Loucy (cell line): Measurements from ENCODE around the gene HSPA4L.

ENCODE experiments used
- H2AFZ ChIP-seq: fragments of 200-600 bp; sonication (generic); 2 replicates; pipeline ENCODE4 v1.6.0; 2016; ENCODE audit warnings: antibody characterized with exemption, mild to moderate bottlenecking, low read length, moderate library complexity
- H3F3A ChIP-seq: fragments of 200-600 bp; 2 replicates; pipeline ENCODE4 v1.6.0; 2016; ENCODE audit warnings: antibody characterized with exemption, low read depth, mild to moderate bottlenecking
- H3K27me3 ChIP-seq: fragments of 200-600 bp; sonication (generic); 2 replicates; pipeline ENCODE4 v1.6.1; 2014; ENCODE audit warnings: low read length, mild to moderate bottlenecking; ENCODE audit not compliant: insufficient read depth, poor library complexity, severe bottlenecking
- H3K36me3 ChIP-seq: fragments of 200-600 bp; sonication (generic); 2 replicates; pipeline ENCODE4 v1.6.1; 2016; ENCODE audit warnings: low read length; ENCODE audit not compliant: insufficient read depth
- H3K4me1 ChIP-seq: fragments of 200-600 bp; sonication (generic); 2 replicates; pipeline ENCODE4 v1.5.1; 2014; ENCODE audit warnings: low read length, mild to moderate bottlenecking; ENCODE audit not compliant: insufficient read depth, poor library complexity, severe bottlenecking
- H3K4me2 ChIP-seq: fragments of 200-600 bp; sonication (generic); 2 replicates; pipeline ENCODE4 v1.6.0; 2014; ENCODE audit warnings: antibody characterized with exemption, low read length, low read depth, mild to moderate bottlenecking; ENCODE audit not compliant: poor library complexity, severe bottlenecking
- H3K4me3 ChIP-seq: fragments of 200-600 bp; sonication (generic); 2 replicates; pipeline ENCODE4 v1.5.1; 2014; ENCODE audit warnings: low read length, mild to moderate bottlenecking, mixed read lengths; ENCODE audit not compliant: poor library complexity, severe bottlenecking
- H3K79me2 ChIP-seq: fragments of 200-600 bp; sonication (generic); 2 replicates; pipeline ENCODE4 v1.6.1; 2014; ENCODE audit warnings: low read length; ENCODE audit not compliant: insufficient read depth
- H3K9ac ChIP-seq: fragments of 200-600 bp; sonication (generic); 2 replicates; pipeline ENCODE4 v1.6.0; 2014; ENCODE audit warnings: mild to moderate bottlenecking, low read depth, low read length, moderate library complexity; ENCODE audit not compliant: poor library complexity, severe bottlenecking
- H3K9me2 ChIP-seq: fragments of 200-600 bp; sonication (generic); replicated peaks from 2 replicates; pipeline ENCODE4 v1.6.1; 2016; ENCODE audit warnings: low read depth, low read length, mixed read lengths
- H3K9me3 ChIP-seq: fragments of 200-600 bp; sonication (generic); 2 replicates; pipeline ENCODE4 v1.6.1; 2014; ENCODE audit warnings: mild to moderate bottlenecking, antibody characterized with exemption, low read length, low read depth; ENCODE audit not compliant: insufficient read depth
- H4K20me1 ChIP-seq: fragments of 200-600 bp; sonication (generic); 2 replicates; pipeline ENCODE4 v1.6.0; 2014; ENCODE audit warnings: antibody characterized with exemption, low read length, mild to moderate bottlenecking; ENCODE audit not compliant: insufficient read depth, poor library complexity, severe bottlenecking
- EZH2phosphoT487 ChIP-seq: fragments of 200-600 bp; IDR thresholded peaks from 2 replicates; pipeline ENCODE4 v1.6.1; 2018; ENCODE audit warnings: antibody characterized with exemption, mild to moderate bottlenecking, moderate library complexity, borderline replicate concordance
- TF ChIP-seq, protein P1 (sequence below): fragments of 200-600 bp; sonication (generic); conservative IDR thresholded peaks from 2 replicates; pipeline ENCODE4 v1.5.1; 2014; ENCODE audit warnings: mild to moderate bottlenecking, antibody characterized with exemption, low read length

The HSPA4L gene

DNA sequence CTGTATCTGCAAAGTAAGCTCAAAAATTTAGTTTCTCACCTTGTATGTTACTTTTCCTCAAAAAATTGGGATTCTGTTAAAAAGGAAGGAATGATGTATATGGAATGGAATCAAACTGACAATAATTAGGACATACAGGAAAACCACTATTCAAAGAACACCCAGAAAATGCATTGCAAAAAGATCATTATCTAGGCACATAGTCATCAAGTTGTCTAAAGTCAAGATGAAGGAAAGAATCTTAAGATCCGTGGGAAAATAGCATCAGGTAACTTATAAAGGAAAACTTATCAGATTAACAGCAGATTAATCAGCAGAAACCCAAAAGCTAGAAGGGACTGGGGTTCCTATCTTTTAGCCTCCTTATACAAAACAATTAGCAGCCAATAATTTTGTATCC is 75.5 kb downstream of the HSPA4L start:
- Histone ChIP-seq H3F3A (no peaks in the 10 kb centered on the region), H3K4me2 (no peak overlapping the region), H3K79me2 (no peaks in the 10 kb centered on the region), H2AFZ (no peak overlapping the region), H3K9ac (no peak overlapping the region), H3K9me2 (no peaks in the 10 kb centered on the region), H3K36me3 (no peaks in the 10 kb centered on the region), H4K20me1 (no peaks in the 10 kb centered on the region), H3K4me3 (no peak overlapping the region), H3K27me3 (no peaks in the 10 kb centered on the region), H3K4me1 (peaks cover 6% of the 10 kb centered on the region), H3K9me3 (no peaks in the 10 kb centered on the region; the same call in 1 of the 2 replicates)
- TF ChIP-seq, protein P1, sequence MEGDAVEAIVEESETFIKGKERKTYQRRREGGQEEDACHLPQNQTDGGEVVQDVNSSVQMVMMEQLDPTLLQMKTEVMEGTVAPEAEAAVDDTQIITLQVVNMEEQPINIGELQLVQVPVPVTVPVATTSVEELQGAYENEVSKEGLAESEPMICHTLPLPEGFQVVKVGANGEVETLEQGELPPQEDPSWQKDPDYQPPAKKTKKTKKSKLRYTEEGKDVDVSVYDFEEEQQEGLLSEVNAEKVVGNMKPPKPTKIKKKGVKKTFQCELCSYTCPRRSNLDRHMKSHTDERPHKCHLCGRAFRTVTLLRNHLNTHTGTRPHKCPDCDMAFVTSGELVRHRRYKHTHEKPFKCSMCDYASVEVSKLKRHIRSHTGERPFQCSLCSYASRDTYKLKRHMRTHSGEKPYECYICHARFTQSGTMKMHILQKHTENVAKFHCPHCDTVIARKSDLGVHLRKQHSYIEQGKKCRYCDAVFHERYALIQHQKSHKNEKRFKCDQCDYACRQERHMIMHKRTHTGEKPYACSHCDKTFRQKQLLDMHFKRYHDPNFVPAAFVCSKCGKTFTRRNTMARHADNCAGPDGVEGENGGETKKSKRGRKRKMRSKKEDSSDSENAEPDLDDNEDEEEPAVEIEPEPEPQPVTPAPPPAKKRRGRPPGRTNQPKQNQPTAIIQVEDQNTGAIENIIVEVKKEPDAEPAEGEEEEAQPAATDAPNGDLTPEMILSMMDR = no peak
- no peak for TF ChIP-seq EZH2phosphoT487

GRCh38 chr4:127868196-127868595 is 86.1 kb downstream of the HSPA4L start:
- Histone ChIP-seq H3F3A (no peaks in the 10 kb centered on the region), H3K36me3 (no peaks in the 10 kb centered on the region), H3K27me3 (no peaks in the 10 kb centered on the region), H3K9ac (no peak overlapping the region), H3K9me2 (no peaks in the 10 kb centered on the region), H2AFZ (no peak overlapping the region), H4K20me1 (no peaks in the 10 kb centered on the region), H3K9me3 (no peaks in the 10 kb centered on the region), H3K4me1 (no peaks in the 10 kb centered on the region), H3K4me2 (no peak overlapping the region), H3K79me2 (no peaks in the 10 kb centered on the region), H3K4me3 (no peak overlapping the region)
- TF ChIP-seq, protein P1 = no peak
- no peak for TF ChIP-seq EZH2phosphoT487

GRCh38 chr4:127870281-127870680 is 88.2 kb downstream of the HSPA4L start:
- H3F3A ChIP-seq = no peaks in the 10 kb centered on the region
- H3K79me2 ChIP-seq = no peaks in the 10 kb centered on the region
- H3K9me3 ChIP-seq = no peaks in the 10 kb centered on the region
- no peaks in the 10 kb centered on the region for H3K9me2 ChIP-seq
- H3K27me3 ChIP-seq = no peaks in the 10 kb centered on the region
- TF ChIP-seq, protein P1 = no peak
- no peak for TF ChIP-seq EZH2phosphoT487
- H2AFZ ChIP-seq = no peak overlapping the region
- H3K9ac ChIP-seq = no peak overlapping the region
- no peaks in the 10 kb centered on the region for H3K36me3 ChIP-seq
- no peaks in the 10 kb centered on the region for H3K4me1 ChIP-seq
- no peak overlapping the region for H3K4me2 ChIP-seq
- no peaks in the 10 kb centered on the region for H4K20me1 ChIP-seq
- no peak overlapping the region for H3K4me3 ChIP-seq
